Mesodermal cell (in vitro differentiated cells): ENCODE data around the gene ELOVL4. TPM values are rescaled to one million over a fixed set of nuclear protein-coding genes. Genes with fewer than 3 reads are reported as not detected.
A peak's percentile ranks its signal among the peaks of the same experiment; 100 is the strongest.

Source experiments
- H3K27ac ChIP-seq: 2 replicates; pipeline ENCODE4 v1.7.0; 2013; ENCODE audit warnings: mild to moderate bottlenecking, low read depth, low read length, moderate library complexity; ENCODE audit not compliant: severe bottlenecking
- H3K36me3 ChIP-seq: 2 replicates; pipeline ENCODE4 v1.7.1; 2013; ENCODE audit warnings: mild to moderate bottlenecking, low read length, moderate library complexity; ENCODE audit not compliant: control insufficient read depth, insufficient read depth
- H3K4me1 ChIP-seq: one replicate; pipeline ENCODE4 v1.7.1; 2013; ENCODE audit warnings: mild to moderate bottlenecking, low read length; ENCODE audit not compliant: insufficient read depth, control insufficient read depth, poor library complexity, severe bottlenecking
- H3K4me3 ChIP-seq: 2 replicates; pipeline ENCODE4 v1.7.0; 2013; ENCODE audit warnings: low read length, control low read depth, mild to moderate bottlenecking; ENCODE audit not compliant: insufficient read depth, poor library complexity, severe bottlenecking; ENCODE audit errors: extremely low read depth
- H3K9me3 ChIP-seq: 2 replicates; pipeline ENCODE4 v1.7.1; 2013; ENCODE audit warnings: mild to moderate bottlenecking, low read length, moderate library complexity; ENCODE audit not compliant: control insufficient read depth
- WGBS, 2 experiments: methylation state at CpG; one replicate each; pipeline ENCODE4 v1.1.5; 2013; ENCODE audit warnings: missing lambda C conversion rate in 2 of 2; ENCODE audit not compliant: insufficient coverage in 2 of 2; 5-methylcytosine and 5-hydroxymethylcytosine counted together
- polyA plus RNA-seq, 2 experiments: library from polyadenylated mRNA; stranded (reverse); fragments of 50-300 nt; gene quantifications; one replicate each; pipeline ENCODE4 v1.2.3, GENCODE V29; 2013

ELOVL4 gene
- 10.0 TPM for polyA plus RNA-seq (2013, experiment 1 of 2)
- 10.3 TPM for polyA plus RNA-seq (2013, experiment 2 of 2)

DNA sequence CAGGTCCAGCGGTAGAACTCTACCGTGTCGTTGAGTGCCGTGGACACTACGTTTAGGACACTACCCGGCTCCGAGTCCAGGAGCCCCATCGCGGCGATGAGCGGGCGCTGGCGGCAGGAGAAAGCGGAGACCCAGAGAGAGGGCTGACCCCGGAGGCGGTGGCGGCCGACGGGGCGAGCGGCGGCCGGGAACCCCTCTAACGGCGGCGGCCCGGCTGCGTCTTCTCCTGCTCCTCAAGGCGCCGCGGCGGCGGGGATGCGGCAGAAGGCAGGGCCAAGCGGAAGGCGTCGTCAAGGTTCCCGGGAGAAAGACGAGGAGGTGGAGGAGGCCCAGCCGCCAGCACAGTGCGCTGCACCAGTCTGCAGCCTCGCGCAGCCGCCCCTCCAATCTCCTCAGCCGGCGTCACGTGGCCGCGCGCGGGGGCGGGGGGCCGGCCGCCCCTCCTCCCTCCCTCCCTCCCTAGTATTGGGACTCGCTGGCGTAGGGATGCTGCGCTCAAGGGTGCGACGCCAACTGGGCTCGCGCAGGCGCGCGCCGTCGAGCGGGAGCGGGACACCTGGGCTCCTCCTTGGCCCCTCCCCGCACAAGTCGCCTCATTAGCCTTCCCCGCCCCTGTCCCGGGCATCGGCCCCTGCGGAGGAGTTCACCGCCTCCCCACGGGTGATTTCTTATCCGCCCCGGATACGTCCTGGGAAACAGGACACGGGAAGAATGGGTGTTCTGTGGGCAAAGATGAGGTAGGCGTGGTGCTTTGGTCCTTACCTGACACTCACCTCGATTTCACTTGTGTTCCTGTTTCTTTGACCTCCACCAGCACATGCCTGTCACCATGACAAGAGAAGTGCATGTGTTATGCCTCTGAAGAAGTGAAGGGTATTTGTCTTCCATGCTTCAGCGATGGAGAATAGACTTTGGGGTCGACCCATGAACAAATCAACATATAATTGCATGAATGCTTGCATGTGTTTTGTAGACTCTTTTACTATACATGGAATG lies at the start of gene ELOVL4:
Gene ELOVL4 (minus strand): TSS at position 363 of the 996 bp plus-strand sequence. CDS start 274 bp downstream, at position 89.
- Histone ChIP-seq H3K4me3 (peak within 1 kb of the TSS; percentile 60), H3K27ac (no peak within 1 kb of the TSS), H3K36me3 (no peaks in the 10 kb centered on the region), H3K9me3 (no peaks in the 10 kb centered on the region), H3K4me1 (no peaks in the 10 kb centered on the region)
- 0 to 2% methylated on average over 33 to 56 of the region's 84 CpGs for WGBS, 2 experiments

- Histone ChIP-seq H3K27ac (no peak overlapping the region), H3K9me3 (no peaks in the 10 kb centered on the region), H3K4me3 (no peak overlapping the region), H3K36me3 (no peaks in the 10 kb centered on the region), H3K4me1 (no peaks in the 10 kb centered on the region)
Measured at GRCh38 chr6:79993911-79994309, 46.6 kb upstream of the ELOVL4 start.

DNA sequence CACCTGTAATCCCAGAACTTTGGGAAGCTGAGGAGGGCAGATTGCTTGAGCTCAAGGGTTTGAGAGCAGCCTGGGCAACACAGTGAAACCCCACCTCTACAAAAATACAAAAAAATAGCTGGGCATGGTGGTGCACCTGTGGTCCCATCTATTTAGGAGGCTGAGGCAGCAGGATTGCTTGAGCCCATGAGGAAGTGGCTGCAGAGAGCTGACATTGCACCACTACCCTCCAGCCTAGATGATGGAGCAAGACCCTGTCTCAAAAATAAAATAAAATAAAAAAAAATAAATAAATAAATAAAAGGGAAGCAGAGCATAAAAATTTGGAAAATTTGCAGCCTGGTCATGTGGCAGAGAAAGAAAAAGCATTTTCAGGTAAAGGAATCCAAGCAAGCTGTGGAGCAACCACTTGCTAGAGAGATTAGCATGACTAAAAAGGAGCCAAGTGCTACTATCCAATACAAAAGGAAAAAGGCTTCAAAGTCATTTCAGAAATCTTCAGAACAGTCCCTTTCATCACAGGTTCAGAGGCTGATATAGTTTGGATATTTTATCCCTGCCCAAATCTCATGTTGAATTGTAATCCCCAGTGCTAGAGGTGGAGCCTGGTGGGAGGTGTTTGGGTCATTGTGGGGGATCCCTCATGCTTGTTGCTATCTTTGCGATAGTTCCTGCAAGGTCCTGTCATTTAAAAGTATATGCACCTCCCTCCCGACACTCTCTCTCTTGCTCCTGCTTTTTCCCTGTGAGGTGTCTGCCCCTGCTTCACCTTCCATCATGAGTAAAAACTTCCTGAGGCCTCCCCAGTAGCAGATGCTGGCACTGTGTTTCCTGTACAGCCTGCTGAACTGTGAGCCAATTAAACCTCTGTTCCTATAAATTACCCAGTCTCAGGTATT lies 45.9 kb upstream of the ELOVL4 start:
- H3K9me3 ChIP-seq = no peaks in the 10 kb centered on the region
- WGBS, 2 experiments = 29 to 33% methylated on average over 2 of the region's 2 CpGs
- H3K4me3 ChIP-seq = no peak overlapping the region
- no peaks in the 10 kb centered on the region for H3K36me3 ChIP-seq
- no peak overlapping the region for H3K27ac ChIP-seq
- H3K4me1 ChIP-seq = no peaks in the 10 kb centered on the region

GRCh38 chr6:79989641-79990040 lies 42.3 kb upstream of the ELOVL4 start:
- H3K4me3 ChIP-seq = no peak overlapping the region
- H3K27ac ChIP-seq = no peak overlapping the region
- 83% methylated on average over 1 of the region's 1 CpG; no CpG with 5 or more reads in 1 of the 2 experiments for WGBS, 2 experiments

DNA sequence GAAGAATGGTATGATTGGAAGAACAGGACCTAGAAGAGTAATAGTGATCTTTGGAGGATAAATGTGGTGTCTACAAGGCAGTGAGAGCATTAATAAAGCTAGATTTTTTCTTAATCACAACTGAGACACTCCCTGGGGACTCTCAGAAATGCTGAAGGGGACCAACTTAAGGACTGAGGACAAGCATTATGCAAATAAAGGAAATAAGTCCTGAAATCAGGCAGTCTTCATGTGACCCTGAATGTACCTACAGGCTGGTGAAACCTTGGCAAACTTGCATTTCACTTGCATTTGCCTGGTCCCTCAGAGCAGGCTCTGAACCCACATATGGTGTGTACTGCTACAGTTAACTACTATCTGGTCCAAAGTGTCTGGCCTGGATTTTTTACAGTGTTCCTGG lies 37.8 kb upstream of the ELOVL4 start:
- no peak overlapping the region for H3K4me3 ChIP-seq
- no peaks in the 10 kb centered on the region for H3K9me3 ChIP-seq
- H3K36me3 ChIP-seq = no peaks in the 10 kb centered on the region
- no peak overlapping the region for H3K27ac ChIP-seq
- no peaks in the 10 kb centered on the region for H3K4me1 ChIP-seq

More at GRCh38 chr6:79989641-79990040, 42.3 kb upstream of the ELOVL4 start:
- H3K9me3 ChIP-seq = no peaks in the 10 kb centered on the region
- no peaks in the 10 kb centered on the region for H3K4me1 ChIP-seq
- H3K36me3 ChIP-seq = no peaks in the 10 kb centered on the region

- no peaks in the 10 kb centered on the region for H3K36me3 ChIP-seq
- H3K9me3 ChIP-seq = no peaks in the 10 kb centered on the region
- no peak overlapping the region for H3K27ac ChIP-seq
- H3K4me3 ChIP-seq = no peak overlapping the region
- WGBS, 2 experiments = 85 to 86% methylated on average over 1 of the region's 2 CpGs
- no peaks in the 10 kb centered on the region for H3K4me1 ChIP-seq
Measured at GRCh38 chr6:79984261-79984660, 36.9 kb upstream of the ELOVL4 start.

DNA sequence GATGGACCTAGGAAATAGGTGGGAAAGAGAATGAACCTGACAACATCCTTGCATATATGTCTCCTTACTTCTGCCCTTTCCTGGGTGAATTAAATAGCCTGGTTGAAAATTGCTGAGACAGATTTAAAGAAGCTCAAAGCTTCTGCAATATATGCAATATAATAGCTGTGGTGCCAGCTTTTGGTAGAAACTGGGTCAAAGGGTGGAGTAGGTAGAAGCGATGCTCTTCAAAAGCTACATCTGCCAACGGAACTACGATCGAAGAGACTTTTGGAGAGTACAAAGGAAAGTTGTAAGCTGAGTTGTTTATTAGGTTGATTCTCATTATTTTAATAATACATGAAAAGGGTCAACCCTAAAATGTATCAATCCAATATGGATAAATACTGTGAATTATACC lies 34.3 kb upstream of the ELOVL4 start:
- Histone ChIP-seq H3K9me3 (no peaks in the 10 kb centered on the region), H3K27ac (no peak overlapping the region), H3K4me3 (no peak overlapping the region), H3K36me3 (no peaks in the 10 kb centered on the region), H3K4me1 (no peaks in the 10 kb centered on the region)
- WGBS, 2 experiments = 100% methylated on average over 1 to 2 of the region's 4 CpGs

DNA sequence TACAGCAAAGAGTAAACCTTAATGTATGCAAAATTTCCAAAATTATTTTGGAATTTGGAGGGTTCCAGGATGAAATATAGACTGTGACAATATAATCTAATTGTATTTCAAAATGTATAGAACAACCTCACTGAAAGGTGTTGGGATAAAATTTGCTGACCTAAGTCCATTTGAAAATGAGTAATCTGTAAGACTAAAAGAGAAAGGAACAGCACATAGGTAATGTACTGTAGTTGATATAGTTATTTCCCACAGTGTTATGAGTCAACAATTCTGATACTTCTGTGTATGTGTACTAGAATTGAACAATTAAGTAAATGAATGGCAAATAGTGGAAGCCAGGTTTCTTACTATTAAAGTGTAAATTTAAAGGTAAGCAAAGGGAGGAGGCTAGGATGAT lies 23.8 kb upstream of the ELOVL4 start:
- Histone ChIP-seq H3K4me1 (no peaks in the 10 kb centered on the region), H3K9me3 (no peaks in the 10 kb centered on the region), H3K36me3 (no peaks in the 10 kb centered on the region), H3K4me3 (no peak overlapping the region), H3K27ac (no peak overlapping the region)

DNA sequence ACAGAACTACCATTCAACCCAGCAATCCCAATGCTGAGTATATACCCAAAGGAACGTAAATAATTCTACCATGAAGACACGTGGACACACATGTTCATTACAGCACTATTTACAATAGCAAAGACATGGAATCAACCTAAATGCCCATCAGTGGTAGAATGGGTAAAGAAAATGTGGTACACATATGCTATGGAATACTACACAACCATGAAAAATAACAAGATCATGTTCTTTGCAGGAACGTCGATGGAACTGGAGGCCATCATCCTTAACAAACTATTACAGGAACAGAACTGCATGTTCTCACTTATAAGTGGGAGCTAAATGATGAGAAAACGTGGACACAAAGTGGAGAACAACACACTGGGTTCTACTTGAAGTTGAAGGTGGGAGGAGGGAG lies 22.4 kb upstream of the ELOVL4 start:
- no peak overlapping the region for H3K4me3 ChIP-seq
- H3K9me3 ChIP-seq = no peaks in the 10 kb centered on the region
- no peaks in the 10 kb centered on the region for H3K36me3 ChIP-seq
- H3K27ac ChIP-seq = no peak overlapping the region
- WGBS, 2 experiments = 67% methylated on average over 1 of the region's 5 CpGs; no CpG with 5 or more reads in 1 of the 2 experiments
- H3K4me1 ChIP-seq = no peaks in the 10 kb centered on the region

DNA sequence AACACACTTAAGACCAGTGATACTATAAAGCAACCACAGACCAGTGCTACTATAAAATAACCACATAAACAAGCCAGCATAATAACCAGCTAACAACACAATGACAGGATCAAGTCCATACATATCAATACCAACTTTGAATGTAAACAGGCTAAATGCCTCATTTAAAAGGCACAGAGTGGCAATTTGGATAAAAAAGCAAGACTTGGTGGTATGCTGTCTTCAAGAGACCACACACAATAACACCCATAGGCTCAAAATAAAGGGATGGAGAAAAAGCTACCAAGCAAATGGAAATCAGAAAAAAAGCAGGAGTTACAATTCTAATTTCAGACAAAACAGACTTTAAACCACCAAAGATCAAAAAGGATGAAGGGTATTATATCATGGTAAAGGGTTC lies 19.8 kb upstream of the ELOVL4 start:
- Histone ChIP-seq H3K4me3 (no peak overlapping the region), H3K36me3 (no peaks in the 10 kb centered on the region), H3K4me1 (no peaks in the 10 kb centered on the region), H3K27ac (no peak overlapping the region), H3K9me3 (no peaks in the 10 kb centered on the region)
